H7 (cell line): ENCODE measurements around the gene EGF. TPM values are rescaled to one million over a fixed set of nuclear protein-coding genes. Genes with fewer than 3 reads are reported as not detected.
"Not testable (repeated sequence)": the region's sequence is repeated elsewhere in the genome, so short reads cannot be mapped to it uniquely, and the experiment has no call there.

ENCODE experiments used
- DNase-seq: peaks from one replicate; pipeline ENCODE4 v3.0.0; 2012
- H3K27me3 ChIP-seq: 2 replicates; pipeline ENCODE4 v1.6.0; 2011; ENCODE audit warnings: mild to moderate bottlenecking, low read length; ENCODE audit not compliant: control insufficient read depth, insufficient read depth
- H3K36me3 ChIP-seq: replicated peaks from 2 replicates; pipeline ENCODE4 v1.5.1; 2011; ENCODE audit warnings: low read length; ENCODE audit not compliant: control insufficient read depth, insufficient read depth
- H3K4me3 ChIP-seq: 2 replicates; pipeline ENCODE4 v1.5.1; 2011; ENCODE audit warnings: low read depth, mild to moderate bottlenecking, control low read depth, low read length, moderate library complexity; ENCODE audit not compliant: insufficient read depth
- total RNA-seq: library from RNA; depleted of rRNA; stranded (reverse); fragments of >200 nt; shearing (Covaris generic); gene quantifications from 2 replicates; pipeline ENCODE4 v1.2.3, GENCODE V29; 2014; rRNA removed

The EGF gene
- total RNA-seq, 1 experiment from 2014 or later = 5.3 TPM

- not testable (repeated sequence) for H3K36me3 ChIP-seq, DNase-seq, H3K4me3 ChIP-seq, H3K27me3 ChIP-seq
Observed at GRCh38 chr4:110039164-110039563, 126.5 kb downstream of the EGF start.

- H3K4me3 ChIP-seq = no peak overlapping the region
- no peak for DNase-seq
- no peaks in the 10 kb centered on the region for H3K27me3 ChIP-seq
- H3K36me3 ChIP-seq = no peaks in the 10 kb centered on the region
Observed at GRCh38 chr4:110041735-110042134, 129.1 kb downstream of the EGF start.

GRCh38 chr4:110042545-110043517, 130.1 kb downstream of the EGF start:
- H3K36me3 ChIP-seq = no peaks in the 10 kb centered on the region
- no peak overlapping the region for H3K4me3 ChIP-seq
- H3K27me3 ChIP-seq = no peaks in the 10 kb centered on the region
- no peak for DNase-seq

GRCh38 chr4:110046588-110047049, 133.9 kb downstream of the EGF start:
- H3K36me3 ChIP-seq = peaks cover 2% of the 10 kb centered on the region; the same call in 1 of the 2 replicates
- DNase-seq = no peak

GRCh38 chr4:110049951-110050925, 137.6 kb downstream of the EGF start:
- peak; percentile 18 for DNase-seq
- Histone ChIP-seq H3K36me3 (peaks cover 2% of the 10 kb centered on the region; the same call in 1 of the 2 replicates), H3K27me3 (no peaks in the 10 kb centered on the region), H3K4me3 (no peak overlapping the region)

More at GRCh38 chr4:110046588-110047049, 133.9 kb downstream of the EGF start:
- Histone ChIP-seq H3K4me3 (no peak overlapping the region), H3K27me3 (no peaks in the 10 kb centered on the region)

- no peaks in the 10 kb centered on the region for H3K27me3 ChIP-seq
- DNase-seq = no peak
- no peak overlapping the region for H3K4me3 ChIP-seq
- H3K36me3 ChIP-seq = peaks cover 2% of the 10 kb centered on the region; the same call in 1 of the 2 replicates
Observed at GRCh38 chr4:110055158-110055768, 142.6 kb downstream of the EGF start.

- Histone ChIP-seq H3K27me3 (no peaks in the 10 kb centered on the region), H3K4me3 (no peak overlapping the region), H3K36me3 (no peaks in the 10 kb centered on the region; the same call in 1 of the 2 replicates)
- DNase-seq = no peak
Observed at GRCh38 chr4:110058677-110059076, 146.0 kb downstream of the EGF start.

GRCh38 chr4:110059556-110060191, 147.0 kb downstream of the EGF start:
- H3K4me3 ChIP-seq = no peak overlapping the region
- no peak for DNase-seq
- no peaks in the 10 kb centered on the region; the same call in 1 of the 2 replicates for H3K36me3 ChIP-seq
- H3K27me3 ChIP-seq = no peaks in the 10 kb centered on the region

- no peak overlapping the region for H3K4me3 ChIP-seq
Observed at GRCh38 chr4:110061076-110061475, 148.4 kb downstream of the EGF start.

More at GRCh38 chr4:110061076-110061475, 148.4 kb downstream of the EGF start:
- H3K36me3 ChIP-seq = no peaks in the 10 kb centered on the region; the same call in 1 of the 2 replicates
- no peak for DNase-seq
- no peaks in the 10 kb centered on the region for H3K27me3 ChIP-seq

Other genes starting within 250 kb of the EGF start
- gene CASP6, start 209.4 kb upstream of the EGF start, total RNA-seq = 48.4 and 63.5 TPM in 2 replicates
- gene PLA2G12A, start 182.8 kb upstream of the EGF start, total RNA-seq = 41.3 and 49.2 TPM in 2 replicates
- not detected in 2 replicates for gene CFI, start 110.9 kb upstream of the EGF start, total RNA-seq
- gene GAR1, start 97.1 kb upstream of the EGF start, total RNA-seq = 9.7 and 12.7 TPM in 2 replicates
- gene RRH, start 84.9 kb upstream of the EGF start, total RNA-seq = not detected in 2 replicates
- gene LRIT3, start 64.8 kb upstream of the EGF start, total RNA-seq = 0.07 and 0.14 TPM in 2 replicates